NCI-H2171 treated with DMSO at 0.1 percent for 48 hours (cell line): ENCODE measurements around the gene CAGE1.
"Not testable (repeated sequence)": the region's sequence is repeated elsewhere in the genome, so short reads cannot be mapped to it uniquely, and the experiment has no call there.

Experiments
- DNase-seq: peaks from one replicate; lab custom pipeline; 2025; lab: John Stamatoyannopoulos, UW

CAGE1 gene

DNA sequence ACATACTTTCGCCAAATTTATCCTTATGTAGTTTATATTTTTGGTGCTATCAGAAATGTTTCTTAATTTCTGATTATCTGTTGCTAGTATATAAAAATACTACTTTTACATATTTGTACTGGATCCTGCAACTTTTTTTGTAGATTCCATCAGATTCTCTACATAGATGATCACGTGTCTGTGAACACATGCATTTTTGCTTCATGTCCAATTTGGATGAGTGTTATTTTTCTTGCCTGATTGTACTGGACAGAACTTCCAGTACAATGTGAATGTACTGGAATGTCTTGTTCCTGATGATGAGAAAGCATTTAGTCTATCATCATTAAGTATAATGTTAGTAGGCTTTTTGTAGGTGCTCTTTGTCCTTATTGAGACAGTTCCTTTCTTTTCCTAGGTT is 51.5 kb downstream of the CAGE1 start:
- no peak for DNase-seq

GRCh38 chr6:7335519-7335918 is 54.0 kb downstream of the CAGE1 start:
- DNase-seq: no peak

DNA sequence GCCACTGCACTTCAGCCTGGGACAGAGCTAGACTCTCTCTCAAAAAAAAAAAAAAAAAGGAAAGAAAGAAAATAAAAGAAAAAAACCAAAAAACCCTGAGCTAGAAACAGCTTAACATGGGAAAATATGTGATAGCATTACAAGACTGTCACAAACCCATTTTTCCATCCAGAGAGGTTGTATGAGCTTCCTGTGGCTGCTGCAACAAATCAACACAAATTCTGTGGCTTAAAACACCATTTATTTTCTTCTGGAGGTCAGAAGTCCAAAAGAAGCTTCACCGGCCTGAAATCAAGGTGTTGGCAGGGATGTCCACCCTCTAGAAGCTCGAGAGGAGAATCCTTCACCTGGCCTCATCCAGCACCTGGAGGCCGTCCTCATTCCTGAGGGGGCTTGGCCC is 54.9 kb downstream of the CAGE1 start:
- DNase-seq: no peak

GRCh38 chr6:7332090-7332745 is 57.3 kb downstream of the CAGE1 start:
- DNase-seq: no peak

GRCh38 chr6:7331452-7331851 is 58.1 kb downstream of the CAGE1 start:
- no peak for DNase-seq

DNA sequence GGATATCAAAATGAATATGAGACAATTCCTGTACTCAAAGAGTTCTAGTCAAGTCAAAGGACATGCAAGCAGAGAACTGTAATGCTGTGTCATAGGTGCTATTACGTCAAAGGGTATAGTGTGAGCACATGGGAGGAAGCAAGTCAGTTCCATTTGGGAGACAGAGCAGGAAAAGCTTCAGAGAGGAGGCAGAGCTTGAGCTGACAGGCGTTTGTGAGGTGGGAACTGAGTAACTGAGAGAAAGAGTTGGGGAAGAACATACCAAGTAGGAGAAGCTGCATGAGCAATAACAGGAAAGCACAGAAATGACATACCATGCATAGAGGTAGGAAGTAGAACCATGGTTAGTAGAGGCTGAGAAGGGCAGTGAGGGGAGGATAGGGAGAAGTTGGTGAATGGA is 61.3 kb downstream of the CAGE1 start:
- DNase-seq: no peak

DNA sequence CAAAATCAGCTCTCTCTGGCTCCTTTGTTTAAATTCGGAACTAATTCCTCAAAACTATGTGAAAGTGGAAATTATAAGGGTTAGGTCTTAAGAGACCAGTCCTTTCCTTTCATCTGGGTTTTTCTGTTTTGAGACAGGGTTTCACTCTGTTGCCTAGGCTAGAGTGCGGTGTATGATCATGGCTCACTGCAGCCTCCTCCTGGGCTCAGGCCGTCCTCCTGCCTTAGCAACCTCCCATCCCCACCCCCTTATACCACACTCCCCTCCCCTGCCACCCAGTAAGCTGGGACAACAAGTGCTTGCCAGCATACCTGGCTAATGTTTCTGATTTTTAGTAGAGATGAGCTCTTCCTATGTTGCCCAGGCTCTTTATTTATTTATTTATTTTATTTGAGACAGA is 63.8 kb downstream of the CAGE1 start:
- DNase-seq: no peak

DNA sequence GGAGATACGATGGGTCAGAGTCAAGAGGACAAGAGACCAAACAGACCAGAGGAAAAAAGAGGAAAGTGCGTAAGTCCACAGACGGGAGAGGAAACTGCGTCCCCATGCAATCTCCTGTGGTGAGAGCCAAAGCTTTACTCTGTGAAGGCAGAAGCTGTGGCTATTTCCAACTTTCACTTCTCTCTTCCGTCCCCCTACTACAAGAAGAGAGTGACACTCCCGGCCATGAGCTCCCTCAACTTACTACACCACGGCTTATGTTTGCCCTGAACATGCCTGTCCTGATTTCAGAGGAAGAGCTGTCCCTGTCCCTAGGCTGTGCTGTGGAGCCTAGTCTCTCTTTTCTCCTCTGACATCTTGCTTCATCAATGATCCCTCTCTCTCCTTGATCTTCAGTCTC is 65.0 kb downstream of the CAGE1 start:
- no peak for DNase-seq

- DNase-seq: no peak
Measured at GRCh38 chr6:7323074-7323473, 66.5 kb downstream of the CAGE1 start.

GRCh38 chr6:7321866-7322265 is 67.7 kb downstream of the CAGE1 start:
- not testable (repeated sequence) for DNase-seq

GRCh38 chr6:7319406-7319805 is 70.1 kb downstream of the CAGE1 start:
- not testable (repeated sequence) for DNase-seq

- no peak for DNase-seq
Measured at GRCh38 chr6:7317538-7317937, 72.0 kb downstream of the CAGE1 start.

GRCh38 chr6:7316658-7317533 is 72.6 kb downstream of the CAGE1 start:
- DNase-seq: no peak

- no peak for DNase-seq
Measured at GRCh38 chr6:7315948-7316365, 73.6 kb downstream of the CAGE1 start.

DNA sequence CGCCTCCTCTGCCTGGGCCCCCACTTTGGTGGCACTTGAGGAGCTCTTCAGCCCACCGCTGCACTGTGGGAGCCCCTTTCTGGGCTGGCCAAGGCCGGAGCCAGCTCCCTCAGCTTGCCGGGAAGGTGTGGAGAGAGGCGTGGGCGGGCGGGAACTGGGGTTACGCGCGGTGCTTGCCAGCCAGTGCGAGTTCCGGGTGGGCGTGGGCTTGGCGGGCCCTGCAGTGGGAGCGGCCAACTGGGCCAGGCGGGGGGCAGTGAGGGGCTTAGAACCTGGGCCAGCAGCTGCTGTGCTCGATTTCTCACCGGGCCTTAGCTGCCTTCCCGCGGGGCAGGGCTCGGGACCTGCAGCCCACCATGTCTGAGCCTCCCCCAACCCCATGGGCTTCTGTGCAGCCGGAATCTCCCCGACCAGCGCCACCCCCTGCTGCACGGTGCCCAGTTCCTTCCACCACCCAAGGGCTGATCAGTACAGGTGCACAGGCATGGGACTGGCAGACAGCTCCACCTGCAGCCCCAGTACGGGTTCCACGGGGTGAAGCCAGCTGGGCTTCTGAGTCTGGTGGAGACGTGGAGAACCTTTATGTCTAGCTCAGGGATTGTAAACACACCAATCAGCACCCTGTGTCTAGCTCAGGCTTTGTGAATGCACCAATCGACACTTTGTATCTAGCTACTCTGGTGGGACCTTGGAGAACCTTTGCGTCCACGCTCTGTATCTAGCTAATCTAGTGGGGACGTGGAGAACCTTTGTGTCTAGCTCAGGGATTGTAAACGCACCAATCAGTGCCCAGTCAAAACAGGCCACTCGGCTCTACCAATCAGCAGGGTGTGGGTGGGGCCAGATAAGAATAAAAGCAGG is 74.2 kb downstream of the CAGE1 start:
- DNase-seq: not testable (repeated sequence)

DNA sequence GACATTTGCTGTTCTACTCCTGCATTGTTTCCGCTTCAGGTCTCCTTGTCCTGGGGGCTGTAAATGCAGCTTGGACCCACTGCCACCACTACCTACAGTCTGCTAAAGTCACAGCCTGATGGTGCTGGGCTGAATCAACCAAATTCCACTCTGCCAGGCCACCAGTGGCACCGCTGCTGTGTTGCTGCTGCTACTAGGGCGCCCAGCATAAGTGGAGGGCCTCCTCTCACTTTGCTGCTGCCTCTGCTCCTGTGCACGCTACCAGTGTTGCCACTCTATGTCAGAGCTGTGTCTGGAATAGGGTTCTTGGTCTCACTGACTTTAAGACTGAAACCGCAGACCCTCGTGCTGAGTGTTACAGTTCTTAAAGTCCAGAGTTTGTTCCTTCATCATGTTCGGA is 75.1 kb downstream of the CAGE1 start:
- DNase-seq: no peak

- DNase-seq: no peak
Measured at GRCh38 chr6:7313505-7314165, 75.9 kb downstream of the CAGE1 start.

- DNase-seq: peak; percentile 95
Measured at GRCh38 chr6:7312616-7313504, 76.7 kb downstream of the CAGE1 start, which contains the start of gene SSR1. SSR1 (minus strand) TSS chr6:7313199; CDS start chr6:7313120, 79 bp downstream.

DNA sequence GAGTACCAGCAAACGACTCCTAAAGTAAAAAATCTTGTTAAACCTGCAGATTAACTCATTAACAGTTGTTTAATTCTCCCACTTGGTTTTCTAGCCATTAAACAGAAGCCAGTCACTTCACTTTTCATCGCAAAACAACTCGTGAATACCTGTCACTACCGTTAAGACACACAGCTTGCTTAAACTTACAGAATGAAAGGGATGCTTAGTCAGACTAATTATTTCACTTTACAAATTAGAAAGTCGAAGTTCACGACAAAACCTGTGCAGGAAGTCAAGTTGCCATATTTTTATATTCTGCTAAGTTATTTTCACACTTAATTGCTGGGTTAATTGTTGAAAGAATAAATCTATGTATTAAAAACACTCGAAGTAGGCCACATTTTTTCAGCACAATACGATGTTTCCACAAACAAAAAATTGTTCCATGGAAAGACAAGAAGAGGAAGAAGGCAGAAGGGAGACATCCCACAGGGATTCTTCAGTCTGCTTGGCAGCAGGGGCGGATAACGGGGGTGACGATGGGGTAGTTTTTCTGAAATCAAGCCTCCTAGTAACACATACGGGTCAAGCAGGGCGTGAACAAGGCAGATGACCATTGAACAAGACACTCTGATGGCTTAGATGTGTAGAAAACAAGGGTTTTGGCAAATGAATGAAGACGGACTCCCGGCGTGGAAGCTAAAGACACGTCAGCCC is 77.5 kb downstream of the CAGE1 start:
- DNase-seq: peak; percentile 5

GRCh38 chr6:7311176-7311575 is 78.4 kb downstream of the CAGE1 start:
- DNase-seq: no peak
